HG02610 (cell line): ENCODE measurements around the gene COL6A1.

ENCODE experiments used
- ATAC-seq: cut with Tn5 transposase; IDR thresholded peaks from one replicate; pipeline ENCODE4 v1.9.1; 2021; ENCODE audit warnings: mild to moderate bottlenecking, moderate library complexity; ENCODE audit not compliant: unreplicated experiment

Gene COL6A1

DNA sequence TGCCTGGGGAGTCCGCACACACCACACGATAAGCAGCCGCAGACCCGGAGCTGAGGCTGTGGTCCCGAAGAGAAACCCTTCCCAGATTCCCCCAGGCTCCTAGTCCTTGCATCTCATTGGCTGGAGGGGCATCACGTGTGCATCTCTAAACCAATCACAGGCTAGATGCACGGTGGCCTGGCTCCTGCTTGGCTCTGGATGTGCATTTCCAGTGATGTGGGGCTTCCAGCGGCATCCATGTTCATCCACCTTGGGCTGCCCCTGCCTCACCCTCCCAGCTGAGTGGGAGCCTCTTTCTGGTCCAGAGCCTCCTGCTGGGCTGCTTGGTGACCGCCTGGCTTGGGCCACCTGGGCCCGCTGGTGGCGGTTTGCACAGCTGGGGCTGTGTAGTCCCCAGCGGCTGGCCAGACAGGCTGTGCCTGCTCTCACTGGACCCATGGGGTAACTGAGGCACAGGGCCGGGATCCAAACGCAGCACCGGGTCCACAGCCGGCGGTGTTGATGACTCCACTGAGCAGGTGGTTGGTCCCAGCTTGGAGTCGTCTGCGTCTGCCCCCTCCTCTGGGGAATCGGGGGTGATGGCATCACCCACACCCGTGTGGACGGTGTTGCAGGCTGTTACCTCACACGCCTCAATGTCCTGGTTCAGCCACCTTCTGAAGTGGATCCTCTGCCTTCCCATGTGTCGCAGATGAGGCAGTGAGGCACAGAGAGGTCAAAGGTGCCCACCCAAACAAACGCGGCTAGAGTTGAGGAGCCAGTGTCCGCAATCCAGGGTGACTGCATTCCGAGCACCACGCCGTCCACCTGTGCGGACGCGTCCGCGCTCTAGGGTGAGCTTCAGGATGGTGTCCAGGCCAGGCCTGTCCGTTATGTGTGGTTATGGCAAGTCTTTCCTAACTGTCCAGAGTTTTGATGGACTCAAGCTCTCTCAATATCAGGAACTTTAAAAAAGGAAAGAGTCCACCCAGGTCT, 41.3 kb downstream of the COL6A1 start:
- no peak for ATAC-seq

DNA sequence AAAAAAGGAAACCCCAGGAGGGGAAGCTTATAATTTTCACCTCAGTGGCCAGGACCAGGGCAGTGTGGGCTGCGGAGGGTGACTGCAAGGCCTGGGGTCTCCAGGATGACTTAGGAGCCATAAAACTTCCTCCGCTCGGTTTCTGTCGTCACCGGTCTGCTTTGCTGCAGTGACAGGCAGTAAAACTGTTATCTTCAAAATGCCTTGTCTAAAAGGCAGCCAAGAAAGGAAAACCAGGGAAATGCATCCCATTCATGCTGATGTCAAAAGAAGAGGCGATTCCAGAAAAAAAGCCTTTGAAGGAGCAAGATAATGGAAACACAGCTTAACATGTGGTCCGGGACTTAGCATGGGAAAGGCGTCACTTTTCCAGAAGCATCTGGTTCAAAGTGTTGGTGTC, 42.0 kb downstream of the COL6A1 start:
- ATAC-seq, result no peak

DNA sequence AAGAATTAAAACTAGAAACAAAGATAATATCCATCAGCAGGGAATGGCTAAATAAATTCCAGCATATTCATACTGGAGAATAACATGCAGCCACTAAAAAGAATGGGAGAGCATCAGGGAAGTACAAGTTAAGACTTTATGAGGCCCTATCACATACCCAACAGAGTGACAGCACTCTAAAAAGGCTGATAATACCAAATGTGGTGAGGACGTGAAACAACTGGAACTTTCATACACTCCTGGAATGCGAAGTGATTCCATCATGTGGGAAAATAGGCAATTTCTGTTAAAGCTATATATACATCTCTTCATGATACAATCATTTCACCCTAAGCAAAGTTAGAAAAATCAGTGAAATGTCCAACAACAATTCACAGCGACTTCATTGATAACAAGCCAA, 42.6 kb downstream of the COL6A1 start:
- no peak for ATAC-seq

DNA sequence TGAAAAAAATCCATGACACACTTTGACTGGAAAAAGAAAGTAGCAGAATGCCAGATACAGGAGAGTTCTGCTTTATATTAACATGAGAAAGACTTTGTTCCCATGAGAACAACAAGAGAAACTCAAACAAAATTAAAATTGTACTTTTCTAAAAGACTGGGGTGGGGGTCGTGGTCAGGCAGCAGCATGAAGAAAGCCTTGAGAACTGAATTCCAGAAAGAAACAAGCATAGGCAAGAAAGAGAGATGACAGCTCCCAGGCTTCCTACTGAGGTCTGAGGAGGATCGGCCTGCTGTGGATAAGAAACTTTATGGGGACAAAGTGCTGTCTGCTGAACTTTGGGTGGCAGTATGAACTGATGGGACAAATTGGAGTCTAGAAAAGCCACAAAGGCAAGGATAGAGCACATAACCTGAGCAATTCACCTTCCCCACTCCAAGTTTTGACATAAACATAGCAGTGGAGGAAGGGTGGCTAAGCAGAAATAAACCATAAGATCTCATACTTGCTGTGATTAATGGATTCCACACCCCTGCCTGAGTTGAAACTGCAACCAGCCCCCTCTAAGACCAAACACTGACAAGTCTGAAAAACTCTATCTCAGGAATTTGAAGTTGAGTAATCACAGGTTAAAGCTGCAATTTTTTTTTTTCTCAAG, 43.7 kb downstream of the COL6A1 start:
- ATAC-seq, result no peak

DNA sequence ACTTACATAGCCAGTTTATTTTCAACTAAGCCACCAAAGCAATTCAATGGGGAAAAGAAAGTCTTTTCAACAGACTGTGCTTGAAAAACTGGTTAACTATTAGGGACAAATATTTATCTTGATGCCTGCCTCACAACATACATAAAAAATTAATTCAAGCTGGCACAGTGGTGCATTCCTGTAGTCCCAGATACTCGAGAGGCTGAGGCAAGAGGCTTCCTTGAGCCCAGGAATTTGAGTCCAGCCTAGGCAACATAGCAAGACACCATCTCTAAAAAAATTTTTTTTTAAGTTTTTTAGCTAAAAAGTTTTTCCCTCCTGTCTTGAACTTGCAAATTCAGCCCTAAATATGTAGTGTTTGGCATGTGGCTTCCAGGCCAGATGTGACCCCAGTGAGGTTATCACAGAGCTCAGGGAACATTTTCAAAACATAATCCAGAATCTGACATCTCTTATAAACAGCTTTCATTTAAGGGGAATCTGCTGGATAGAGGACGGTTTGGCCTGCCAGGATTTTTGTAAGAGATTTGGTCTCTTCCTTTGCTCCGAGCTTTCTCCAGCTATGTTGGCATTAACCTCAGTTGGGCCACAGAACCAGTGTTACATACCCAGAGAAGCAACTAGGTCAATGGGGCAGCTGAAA, 46.4 kb downstream of the COL6A1 start:
- ATAC-seq, result no peak

DNA sequence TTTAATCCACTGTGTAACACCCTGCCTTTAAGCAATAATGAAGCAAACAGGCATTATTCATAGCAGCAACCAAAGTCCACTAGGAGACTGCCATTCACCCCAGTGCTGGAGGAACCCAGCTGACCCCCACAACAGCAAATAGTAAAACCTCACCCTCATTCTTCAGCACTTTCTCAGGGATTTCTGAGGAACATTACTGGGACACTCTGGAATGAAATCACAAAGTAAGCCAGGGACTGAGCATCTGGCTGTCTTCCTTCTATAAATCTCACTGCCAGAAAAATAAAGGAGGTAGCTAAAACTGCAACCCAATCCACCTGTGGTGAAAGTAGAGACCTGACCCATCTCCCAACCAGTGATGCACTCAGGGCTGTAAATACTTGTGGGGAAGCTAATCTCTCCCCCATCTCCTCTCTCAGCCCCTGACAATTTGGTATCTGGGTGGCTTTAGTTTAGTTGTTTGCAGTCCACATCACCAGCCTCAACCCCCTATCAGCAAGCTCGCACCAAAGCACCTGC, 47.1 kb downstream of the COL6A1 start:
- ATAC-seq, result no peak

DNA sequence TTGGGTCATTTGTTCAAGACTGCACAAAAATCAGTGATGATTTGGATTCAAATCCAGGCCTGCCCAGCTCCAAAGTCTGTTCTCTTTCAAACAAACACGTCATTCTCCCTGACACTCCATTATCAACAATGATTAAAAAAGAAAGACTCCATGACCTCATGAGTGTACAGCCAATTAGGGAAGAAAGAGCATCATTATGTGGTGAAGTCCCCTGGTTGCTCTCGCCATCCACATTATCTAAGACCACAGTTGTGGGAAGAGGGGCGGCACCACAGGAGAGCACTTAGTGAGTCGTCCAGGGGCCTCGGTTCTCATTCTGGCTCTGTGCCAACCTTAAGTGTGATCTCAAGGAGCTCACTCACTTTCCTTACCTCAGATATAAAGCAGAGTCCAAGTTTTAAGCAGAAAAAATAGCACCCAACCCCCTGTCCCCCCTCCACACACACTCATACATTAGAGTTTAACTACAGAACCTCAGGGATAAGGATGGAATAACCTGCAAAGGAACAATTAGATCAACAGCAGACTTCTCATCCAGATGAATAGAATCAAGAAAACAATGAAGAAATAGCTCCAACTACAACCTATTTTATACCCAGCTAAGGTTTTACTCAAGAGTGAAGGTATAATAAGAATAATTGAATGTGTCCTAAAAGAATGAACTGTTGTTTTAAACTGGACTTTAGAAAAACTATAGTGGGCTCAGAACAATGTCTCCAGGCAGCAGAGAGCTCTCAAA, 47.8 kb downstream of the COL6A1 start:
- no peak for ATAC-seq

DNA sequence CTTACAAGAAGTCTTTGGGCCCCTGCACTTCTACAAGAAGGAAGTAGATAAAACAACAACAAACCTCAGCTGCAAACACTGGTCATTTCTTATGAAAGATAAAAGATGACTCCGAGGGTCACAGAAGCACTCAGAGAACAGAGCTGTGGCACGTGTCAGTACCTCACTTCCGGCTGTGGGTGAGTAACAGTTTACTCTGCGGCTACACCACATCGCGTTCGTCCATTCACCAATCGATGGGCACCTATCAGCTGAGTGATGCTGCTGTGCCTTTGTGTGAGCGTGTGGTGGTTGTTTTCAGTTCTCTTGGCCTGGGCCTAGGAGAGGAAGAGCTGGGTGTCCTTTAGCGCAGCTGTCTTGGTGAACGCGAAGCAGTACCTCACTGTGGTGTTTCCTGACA, 49.9 kb downstream of the COL6A1 start:
- ATAC-seq, result no peak

DNA sequence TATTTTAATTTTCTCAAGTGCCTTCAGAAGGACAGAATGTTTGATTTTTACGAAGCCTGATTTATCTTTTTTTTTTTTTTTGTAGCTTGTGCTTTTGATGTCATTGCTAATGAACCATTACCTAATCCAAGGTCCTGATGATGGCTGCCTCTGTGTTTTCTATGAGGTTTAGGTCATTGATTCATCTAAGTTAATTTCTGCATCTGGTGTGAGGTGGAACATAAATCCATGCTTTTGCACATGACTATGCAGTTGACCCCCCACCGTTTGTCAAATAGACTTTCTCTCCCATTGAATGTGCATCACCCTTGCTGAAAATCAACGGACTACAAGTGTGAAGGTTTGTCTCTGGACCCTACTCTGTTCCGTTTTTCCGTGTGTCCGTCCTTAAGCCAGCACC, 50.5 kb downstream of the COL6A1 start:
- no peak for ATAC-seq

DNA sequence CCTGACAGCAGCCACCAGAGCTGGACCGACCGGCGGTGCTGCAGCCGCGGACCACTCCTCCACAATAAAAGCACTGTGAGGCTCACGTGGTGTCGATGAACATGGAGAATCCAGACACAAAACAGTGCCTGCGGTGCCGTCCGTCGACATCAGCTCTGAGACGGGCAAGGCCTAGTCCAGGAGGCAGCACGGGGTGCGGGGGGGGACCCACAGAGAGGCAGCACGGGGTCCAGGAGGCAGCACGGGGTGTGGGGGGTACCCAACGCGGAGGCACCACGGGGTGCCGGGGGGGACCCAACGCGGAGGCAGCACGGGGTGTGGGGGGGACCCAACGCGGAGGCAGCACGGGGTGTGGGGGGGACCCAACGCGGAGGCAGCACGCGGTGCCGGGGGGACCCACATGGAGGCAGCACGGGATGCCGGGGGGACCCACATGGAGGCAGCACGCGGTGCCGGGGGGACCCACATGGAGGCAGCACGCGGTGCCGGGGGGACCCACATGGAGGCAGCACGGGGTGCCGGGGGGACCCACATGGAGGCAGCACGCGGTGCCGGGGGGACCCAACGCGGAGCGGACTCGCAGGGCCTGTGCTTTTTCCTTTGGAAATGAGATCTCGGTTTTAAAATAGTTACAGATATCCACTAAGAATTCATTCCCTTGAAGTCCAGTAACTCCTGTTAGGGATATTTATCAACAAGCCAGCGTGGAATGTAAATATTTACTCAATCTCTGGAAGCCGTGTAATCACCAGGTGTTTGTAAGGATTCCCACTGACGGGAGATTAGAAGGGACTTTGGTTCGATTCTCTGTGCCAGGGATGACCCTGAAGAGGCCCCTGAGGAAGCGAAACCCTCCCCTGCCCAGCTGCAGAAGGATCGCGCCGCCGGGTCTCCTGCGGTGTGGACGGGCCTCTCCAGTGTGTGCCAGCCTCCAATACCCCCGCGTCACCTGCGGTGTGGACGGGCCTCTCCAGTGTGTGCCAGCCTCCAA, 52.1 kb downstream of the COL6A1 start:
- ATAC-seq, result no peak

DNA sequence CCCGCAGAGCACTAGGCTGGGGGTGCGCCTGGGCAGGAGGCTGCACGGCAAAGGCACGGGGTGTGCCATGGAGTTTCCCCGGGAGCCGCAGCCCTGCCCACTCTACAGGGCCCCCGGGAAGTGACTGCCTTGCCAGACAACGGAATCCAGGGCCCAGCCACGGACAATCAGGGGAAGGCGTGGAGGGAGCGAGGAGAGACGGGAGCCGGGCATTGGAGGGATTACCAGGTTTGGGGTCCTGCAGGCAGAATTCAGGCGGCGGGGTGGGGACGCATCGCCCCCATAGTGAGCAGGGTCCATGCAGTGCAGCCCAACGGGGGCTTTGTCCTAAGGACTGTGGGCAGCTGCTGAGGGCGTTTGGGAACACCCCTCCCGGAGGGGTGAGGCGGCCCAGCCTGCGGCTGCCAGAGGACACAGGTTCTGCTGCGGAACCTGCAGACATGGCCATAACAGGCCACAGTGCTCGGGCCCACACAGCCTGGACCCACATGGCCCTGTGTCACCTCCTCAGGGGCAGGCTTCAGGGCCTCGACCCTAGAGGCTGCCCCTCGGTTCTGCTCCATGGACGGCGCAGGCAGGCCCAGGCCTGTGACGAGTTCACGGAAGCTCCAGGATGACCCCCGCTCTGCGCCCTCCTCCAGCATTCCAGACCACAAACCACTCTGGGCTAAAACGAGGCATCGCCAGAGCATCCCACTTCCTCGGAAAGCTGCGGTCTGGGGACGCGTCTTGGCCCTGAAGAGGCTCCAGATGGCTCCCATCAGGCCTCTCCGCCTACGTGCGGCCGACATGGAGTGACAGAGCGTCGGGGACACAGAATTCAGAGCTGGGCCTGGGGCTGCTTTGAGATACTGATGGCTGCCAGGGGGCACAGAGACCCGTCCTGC, 54.5 kb downstream of the COL6A1 start:
- no peak for ATAC-seq

DNA sequence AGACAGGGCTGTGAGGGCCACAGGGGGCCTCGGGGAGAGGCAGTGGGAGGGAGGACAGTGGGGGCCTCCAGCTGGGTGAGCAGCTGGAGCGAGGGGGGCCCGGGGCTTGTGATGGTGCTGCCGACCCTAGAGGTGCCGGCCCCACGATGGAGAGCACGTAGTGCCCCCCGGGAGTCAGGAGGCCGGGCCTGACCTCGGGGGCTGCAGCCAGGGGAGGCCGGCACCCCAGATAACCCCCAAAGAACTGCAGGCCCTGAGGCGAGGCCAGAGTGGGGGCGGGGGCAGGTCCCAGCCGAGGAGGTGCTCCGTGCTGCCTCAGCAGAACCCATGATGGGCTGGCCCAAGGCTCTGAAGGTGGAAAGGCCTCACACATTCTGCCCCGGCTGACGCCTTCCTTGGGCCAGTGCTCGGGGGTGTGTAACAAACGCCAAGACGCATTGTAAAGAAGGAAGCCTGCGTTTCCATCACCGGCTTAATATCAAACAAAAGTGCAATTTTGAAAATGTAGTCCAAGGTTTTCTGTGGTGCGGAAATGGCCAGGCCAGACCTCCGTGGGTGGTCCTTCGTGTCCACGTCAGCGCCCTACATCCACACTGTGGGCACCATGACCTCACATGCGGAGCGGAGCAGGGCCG, 55.2 kb downstream of the COL6A1 start:
- ATAC-seq, result no peak

DNA sequence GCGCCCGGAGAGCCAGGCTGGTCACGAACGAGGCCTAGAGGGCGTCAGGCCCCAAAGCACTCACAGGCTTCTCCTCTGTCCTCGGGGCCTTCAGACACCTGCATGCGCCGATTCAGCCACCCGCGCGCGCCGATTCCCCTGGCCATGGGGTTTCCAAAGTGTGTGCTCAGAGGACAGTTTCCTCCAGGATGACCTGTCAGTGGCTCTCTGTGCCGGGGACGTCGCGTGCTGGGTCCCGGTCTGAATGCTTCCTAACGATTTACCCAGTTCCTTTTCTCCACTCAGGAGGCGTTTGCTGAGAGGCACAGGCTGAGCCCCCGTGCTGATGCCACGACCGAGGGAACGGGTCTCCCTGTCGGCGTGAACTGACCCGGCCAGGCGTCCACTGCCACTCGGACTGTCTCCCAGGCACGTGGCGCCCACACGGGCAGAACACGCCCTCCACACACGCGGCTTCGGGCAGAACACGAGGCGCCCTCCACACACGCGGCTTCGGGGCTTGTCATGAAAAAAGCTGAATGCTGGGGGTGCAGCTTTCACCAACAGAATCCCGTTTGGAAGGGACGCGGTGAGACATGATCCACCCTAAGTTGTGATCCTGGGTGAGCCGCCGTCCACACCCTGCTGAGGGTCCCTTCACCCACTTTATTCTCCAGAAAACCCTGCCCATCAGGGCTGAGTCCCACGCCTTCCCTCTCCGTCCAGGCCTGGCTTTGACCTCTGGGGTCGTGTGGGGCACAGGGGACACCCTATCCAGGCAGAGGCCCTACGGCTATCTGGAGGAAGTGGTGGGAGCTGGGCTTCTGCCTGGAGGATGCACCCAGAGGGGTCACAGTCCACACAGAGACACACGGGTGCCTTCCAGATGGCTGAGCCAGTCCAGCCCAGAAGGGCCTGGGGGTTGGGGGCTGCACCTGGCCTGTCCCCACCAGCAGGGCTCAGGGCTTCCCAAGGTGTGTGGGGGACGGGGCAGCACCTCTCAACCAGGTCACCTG, 56.1 kb downstream of the COL6A1 start:
- no peak for ATAC-seq

DNA sequence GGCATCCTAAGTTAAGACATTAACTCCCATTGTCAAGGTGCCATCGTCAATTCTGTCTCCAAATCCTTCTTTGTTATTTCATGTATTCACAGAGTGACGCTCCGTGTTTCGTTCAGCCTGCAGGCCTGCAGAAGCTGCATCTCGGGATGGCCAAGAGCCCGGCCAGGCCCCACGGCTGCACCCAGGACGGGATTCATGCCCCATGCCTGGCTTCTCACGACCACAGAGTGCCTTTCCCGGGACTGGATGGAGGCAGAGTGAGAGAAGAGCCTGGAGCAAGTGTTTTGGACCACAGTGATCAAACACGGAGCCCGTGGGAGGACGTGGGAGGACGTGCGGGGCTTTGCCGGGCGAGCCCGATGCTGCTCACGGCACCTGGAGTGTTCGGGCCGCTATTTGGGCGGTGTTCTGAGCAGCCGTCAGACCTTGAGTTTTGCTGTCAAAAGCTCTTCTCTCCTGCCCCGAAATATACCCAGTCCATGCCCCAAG, 56.8 kb downstream of the COL6A1 start:
- no peak for ATAC-seq

DNA sequence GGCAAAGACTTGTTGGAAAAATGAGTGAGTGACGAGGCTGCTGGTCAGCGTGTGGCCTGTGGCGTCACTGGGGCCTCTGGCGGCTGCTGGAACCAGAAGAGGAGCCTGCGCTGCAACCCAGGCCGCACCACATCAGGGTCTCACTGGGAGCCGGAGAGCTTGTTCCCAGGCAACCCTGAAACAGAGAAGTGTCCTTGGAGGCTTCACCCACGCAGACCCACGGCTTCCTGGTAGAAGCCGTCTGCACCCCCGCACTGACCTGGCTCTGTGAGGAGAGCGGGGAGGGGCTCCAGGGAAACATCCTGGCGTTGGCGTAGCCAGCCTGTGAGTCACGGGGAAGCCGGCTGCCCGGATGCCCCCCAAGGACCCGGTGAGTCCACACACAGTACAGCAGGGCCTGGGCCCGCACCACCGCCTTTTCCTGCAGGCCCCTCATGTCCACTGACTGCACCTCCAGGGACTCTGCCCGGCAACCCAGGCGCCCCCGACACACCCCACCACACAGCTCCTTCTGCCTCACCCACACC, 57.4 kb downstream of the COL6A1 start:
- no peak for ATAC-seq

DNA sequence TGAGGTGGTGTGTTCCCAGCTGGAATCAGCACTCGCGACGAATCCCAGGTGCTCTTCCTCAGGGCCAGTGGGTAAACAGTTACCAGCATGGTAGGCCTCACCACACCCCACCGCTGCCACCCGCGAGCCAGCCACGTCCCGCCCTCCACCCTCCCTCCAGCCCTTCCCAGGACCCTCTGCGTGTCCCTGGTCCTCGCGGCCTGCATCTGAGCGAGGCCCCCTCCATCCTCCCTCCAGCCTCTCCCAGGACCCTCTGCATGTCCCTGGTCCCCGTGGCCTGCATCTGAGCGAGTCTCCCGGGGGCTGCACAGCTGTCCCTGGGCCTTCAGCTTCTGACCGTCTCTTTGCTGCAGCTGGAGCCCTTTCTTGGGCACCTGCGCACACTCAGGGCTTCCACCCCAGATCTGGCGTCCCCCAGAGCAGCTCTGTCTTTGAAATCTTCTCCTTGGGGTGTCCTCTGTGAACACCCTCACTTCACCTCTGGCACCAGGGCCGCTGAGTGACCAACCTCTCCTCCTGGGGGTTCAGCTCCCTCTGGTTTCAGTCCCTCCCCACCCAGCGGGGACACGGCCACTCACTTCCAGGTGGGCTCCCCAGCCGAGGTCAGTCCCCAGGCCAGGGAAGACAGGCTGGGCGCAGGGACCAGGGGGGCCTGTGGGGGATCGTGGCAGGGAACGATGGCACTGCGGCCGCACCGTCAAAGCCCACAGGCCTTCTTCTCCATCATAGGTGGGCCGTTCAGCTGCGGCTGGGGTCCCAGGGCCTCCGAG, 58.5 kb downstream of the COL6A1 start:
- ATAC-seq, result no peak
